Measurements from ENCODE around the gene ZNF423. TPM values are rescaled to one million over a fixed set of nuclear protein-coding genes. Genes with fewer than 3 reads are reported as not detected.
"Not testable (repeated sequence)": the region's sequence is repeated elsewhere in the genome, so short reads cannot be mapped to it uniquely, and the experiment has no call there.

The ZNF423 gene
- polyA plus RNA-seq, 3 donors = 24.8 to 33.2 (median 25.8) TPM

- no peak for DNase-seq (ENCODE audit: extremely low read depth in 1 of 11, low read depth in 9 of 11, low spot score in 4 of 11)
Measured at GRCh38 chr16:49510654-49511305, 345.1 kb downstream of the ZNF423 start.

- DNase-seq (ENCODE audit: extremely low read depth in 1 of 11, low read depth in 9 of 11, low spot score in 4 of 11) = no peak
Measured at GRCh38 chr16:49510141-49510540, 345.8 kb downstream of the ZNF423 start.

- DNase-seq (ENCODE audit: extremely low read depth in 1 of 11, low read depth in 9 of 11, low spot score in 4 of 11) = not testable (repeated sequence)
Measured at GRCh38 chr16:49506058-49507013, 349.6 kb downstream of the ZNF423 start.

- no peak for DNase-seq (ENCODE audit: extremely low read depth in 1 of 11, low read depth in 9 of 11, low spot score in 4 of 11)
Measured at GRCh38 chr16:49505556-49505955, 350.4 kb downstream of the ZNF423 start.

- DNase-seq (ENCODE audit: extremely low read depth in 1 of 11, low read depth in 9 of 11, low spot score in 4 of 11) = no peak
Measured at GRCh38 chr16:49504626-49505025, 351.3 kb downstream of the ZNF423 start.

GRCh38 chr16:49504023-49504364, 351.9 kb downstream of the ZNF423 start:
- DNase-seq (ENCODE audit: extremely low read depth in 1 of 11, low read depth in 9 of 11, low spot score in 4 of 11) = no peak

GRCh38 chr16:49503256-49504022, 352.5 kb downstream of the ZNF423 start:
- DNase-seq (ENCODE audit: extremely low read depth in 1 of 11, low read depth in 9 of 11, low spot score in 4 of 11) = no peak

GRCh38 chr16:49502136-49502881, 353.6 kb downstream of the ZNF423 start:
- DNase-seq (ENCODE audit: extremely low read depth in 1 of 11, low read depth in 9 of 11, low spot score in 4 of 11) = no peak

GRCh38 chr16:49499869-49500610, 355.9 kb downstream of the ZNF423 start:
- no peak for DNase-seq (ENCODE audit: extremely low read depth in 1 of 11, low read depth in 9 of 11, low spot score in 4 of 11)

GRCh38 chr16:49499414-49499785, 356.5 kb downstream of the ZNF423 start:
- DNase-seq (ENCODE audit: extremely low read depth in 1 of 11, low read depth in 9 of 11, low spot score in 4 of 11) = no peak

- DNase-seq (ENCODE audit: extremely low read depth in 1 of 11, low read depth in 9 of 11, low spot score in 4 of 11) = no peak
Measured at GRCh38 chr16:49498666-49499413, 357.1 kb downstream of the ZNF423 start.

GRCh38 chr16:49498264-49498663, 357.6 kb downstream of the ZNF423 start:
- DNase-seq (ENCODE audit: extremely low read depth in 1 of 11, low read depth in 9 of 11, low spot score in 4 of 11) = no peak

GRCh38 chr16:49497466-49497865, 358.4 kb downstream of the ZNF423 start:
- DNase-seq (ENCODE audit: extremely low read depth in 1 of 11, low read depth in 9 of 11, low spot score in 4 of 11) = no peak

- DNase-seq (ENCODE audit: extremely low read depth in 1 of 11, low read depth in 9 of 11, low spot score in 4 of 11) = no peak
Measured at GRCh38 chr16:49496656-49497055, 359.3 kb downstream of the ZNF423 start.

GRCh38 chr16:49495596-49496355, 360.1 kb downstream of the ZNF423 start:
- DNase-seq (ENCODE audit: extremely low read depth in 1 of 11, low read depth in 9 of 11, low spot score in 4 of 11) = no peak

GRCh38 chr16:49494891-49495566, 360.9 kb downstream of the ZNF423 start:
- no peak for DNase-seq (ENCODE audit: extremely low read depth in 1 of 11, low read depth in 9 of 11, low spot score in 4 of 11)
